HG02981 (cell line): ENCODE measurements around the gene INTS3.

Source experiments
- ATAC-seq: cut with Tn5 transposase; IDR thresholded peaks from one replicate; pipeline ENCODE4 v1.9.1; 2021; ENCODE audit warnings: mild to moderate bottlenecking, moderate library complexity; ENCODE audit not compliant: unreplicated experiment

The INTS3 gene

GRCh38 chr1:153795934-153796785 is 68.3 kb downstream of the INTS3 start:
- ATAC-seq, result no peak

- ATAC-seq, result no peak
Observed at GRCh38 chr1:153796786-153797659, 69.2 kb downstream of the INTS3 start.

- no peak for ATAC-seq
Observed at GRCh38 chr1:153798468-153798780, 70.6 kb downstream of the INTS3 start.

GRCh38 chr1:153799016-153799415 is 71.2 kb downstream of the INTS3 start:
- no peak for ATAC-seq

- ATAC-seq, result no peak
Observed at GRCh38 chr1:153799566-153800465, 72.0 kb downstream of the INTS3 start.

GRCh38 chr1:153800516-153800915 is 72.7 kb downstream of the INTS3 start:
- ATAC-seq, result no peak

- no peak for ATAC-seq
Observed at GRCh38 chr1:153801028-153801625, 73.3 kb downstream of the INTS3 start.

- no peak for ATAC-seq
Observed at GRCh38 chr1:153801786-153802697, 74.2 kb downstream of the INTS3 start.

- ATAC-seq, result no peak
Observed at GRCh38 chr1:153803470-153804056, 75.7 kb downstream of the INTS3 start.

- ATAC-seq, result no peak
Observed at GRCh38 chr1:153804112-153804511, 76.3 kb downstream of the INTS3 start.

- ATAC-seq, result peak; percentile 95
Observed at GRCh38 chr1:153805042-153805745, 77.3 kb downstream of the INTS3 start.

GRCh38 chr1:153805886-153806719 is 78.3 kb downstream of the INTS3 start:
- peak; percentile 1 for ATAC-seq

- no peak for ATAC-seq
Observed at GRCh38 chr1:153816283-153816889, 88.5 kb downstream of the INTS3 start.

- ATAC-seq, result no peak
Observed at GRCh38 chr1:153818876-153819275, 91.0 kb downstream of the INTS3 start.
